ENCODE measurements around the gene RFNG. TPM values are rescaled to one million over a fixed set of nuclear protein-coding genes. Genes with fewer than 3 reads are reported as not detected.
A peak's percentile ranks its signal among the peaks of the same experiment; 100 is the strongest.

RFNG gene
- total RNA-seq, 1 donor from 2014 or later: 61.4 TPM

DNA sequence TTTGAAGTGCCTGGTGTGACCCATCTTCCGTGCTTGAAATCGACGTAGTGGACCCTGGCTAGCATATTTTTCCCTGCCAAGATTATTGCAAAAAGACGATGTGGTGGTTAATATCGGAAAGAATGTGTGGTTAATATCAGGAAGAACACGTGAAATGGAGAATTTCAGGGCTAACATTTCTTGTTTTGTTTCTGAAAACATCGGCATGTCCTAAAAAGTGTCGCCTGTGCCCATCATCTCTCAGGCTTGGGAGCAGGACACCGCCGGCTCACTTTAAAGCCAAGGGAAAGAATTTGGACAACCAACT is 13.8 kb downstream of the RFNG start:
- H3K27ac ChIP-seq: peak overlapping the region; percentile 87
- peak overlapping the region; percentile 71 to 79 for H3K4me3 ChIP-seq
- intact Hi-C loops (cut with DNase I): no loop called here

DNA sequence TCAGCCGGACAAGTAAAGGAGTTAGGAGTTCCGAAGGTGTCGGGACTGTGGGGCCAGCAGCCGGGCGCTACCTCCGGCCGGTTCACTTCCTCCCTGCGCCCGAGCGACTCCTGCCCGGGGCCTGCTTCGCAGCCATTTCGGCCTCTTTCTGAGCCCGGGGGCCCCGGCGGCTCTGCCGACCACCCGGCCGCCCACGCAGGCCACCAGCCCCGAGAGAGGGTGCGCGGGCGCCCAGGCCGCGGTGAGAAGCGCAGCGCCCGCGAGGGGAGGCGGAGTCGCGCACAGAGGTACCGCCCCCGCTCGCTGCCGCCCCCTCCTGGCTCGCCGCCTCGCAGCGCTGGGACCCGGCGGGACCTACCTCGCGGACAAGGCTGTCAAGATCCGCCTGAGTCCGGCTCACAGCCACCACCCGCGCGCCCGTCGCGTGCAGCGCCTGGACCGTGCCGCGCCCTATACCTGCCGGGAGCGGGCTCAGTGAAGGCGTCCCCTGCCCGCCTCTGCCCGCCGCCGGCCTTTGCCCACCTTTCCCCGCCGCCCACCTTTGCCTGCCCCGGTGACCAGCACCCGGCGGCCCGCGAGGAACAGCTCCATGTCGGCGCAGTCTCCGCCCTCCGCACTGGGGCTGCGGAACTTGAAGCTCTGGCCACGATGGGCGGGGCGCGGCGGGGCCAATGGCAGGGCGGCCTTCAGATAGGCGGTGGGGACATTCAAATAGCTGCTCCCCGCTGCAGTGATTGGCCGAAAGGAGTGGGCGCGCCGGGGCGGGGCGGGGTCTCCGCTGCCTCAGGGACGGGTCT is 14.3 kb downstream of the RFNG start, which contains the start of gene DCXR:
Gene DCXR, minus strand, starts transcription at position 606 of the 797 bp plus-strand sequence. Its CDS starts 15 bp downstream, at position 591.
- Histone ChIP-seq H3K27ac (peak within 1 kb of the TSS; percentile 87), H3K4me1 (peaks cover 19% of the 10 kb centered on the region), H3K9me3 (no peaks in the 10 kb centered on the region), H3K36me3 (no peaks in the 10 kb centered on the region), H3K27me3 (no peaks in the 10 kb centered on the region), H3K4me3 (peak within 1 kb of the TSS; percentile 71 to 79)
- peak in 1 of 2 donors; percentile 97 for DNase-seq (ENCODE audit: extremely low spot score in 2 of 2)
- intact Hi-C loops (cut with DNase I): no loop called here
- TF ChIP-seq POLR2A (IDR thresholded peaks at IDR 0.05): peak in 1 of 2 donors; percentile 95
- TF ChIP-seq, protein P1, sequence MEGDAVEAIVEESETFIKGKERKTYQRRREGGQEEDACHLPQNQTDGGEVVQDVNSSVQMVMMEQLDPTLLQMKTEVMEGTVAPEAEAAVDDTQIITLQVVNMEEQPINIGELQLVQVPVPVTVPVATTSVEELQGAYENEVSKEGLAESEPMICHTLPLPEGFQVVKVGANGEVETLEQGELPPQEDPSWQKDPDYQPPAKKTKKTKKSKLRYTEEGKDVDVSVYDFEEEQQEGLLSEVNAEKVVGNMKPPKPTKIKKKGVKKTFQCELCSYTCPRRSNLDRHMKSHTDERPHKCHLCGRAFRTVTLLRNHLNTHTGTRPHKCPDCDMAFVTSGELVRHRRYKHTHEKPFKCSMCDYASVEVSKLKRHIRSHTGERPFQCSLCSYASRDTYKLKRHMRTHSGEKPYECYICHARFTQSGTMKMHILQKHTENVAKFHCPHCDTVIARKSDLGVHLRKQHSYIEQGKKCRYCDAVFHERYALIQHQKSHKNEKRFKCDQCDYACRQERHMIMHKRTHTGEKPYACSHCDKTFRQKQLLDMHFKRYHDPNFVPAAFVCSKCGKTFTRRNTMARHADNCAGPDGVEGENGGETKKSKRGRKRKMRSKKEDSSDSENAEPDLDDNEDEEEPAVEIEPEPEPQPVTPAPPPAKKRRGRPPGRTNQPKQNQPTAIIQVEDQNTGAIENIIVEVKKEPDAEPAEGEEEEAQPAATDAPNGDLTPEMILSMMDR (IDR thresholded peaks at IDR 0.05): peak; percentile 13 to 64 (median 50)
- peak; percentile 71 to 98 for TF ChIP-seq POLR2AphosphoS5 (IDR thresholded peaks at IDR 0.05; ENCODE audit: insufficient read depth in 1 of 2, low read depth in 1 of 2)

More for the DNA sequence above, 13.8 kb downstream of the RFNG start:
- TF ChIP-seq POLR2A (IDR thresholded peaks at IDR 0.05) (no peak), POLR2AphosphoS5 (IDR thresholded peaks at IDR 0.05; ENCODE audit: insufficient read depth in 1 of 2, low read depth in 1 of 2) (no peak)
- TF ChIP-seq, protein P1 (IDR thresholded peaks at IDR 0.05): no peak
- H3K4me1 ChIP-seq: peaks cover 16% of the 10 kb centered on the region
- H3K36me3 ChIP-seq: no peaks in the 10 kb centered on the region
- H3K27me3 ChIP-seq: no peaks in the 10 kb centered on the region
- H3K9me3 ChIP-seq: no peaks in the 10 kb centered on the region
- DNase-seq (ENCODE audit: extremely low spot score in 2 of 2): no peak

DNA sequence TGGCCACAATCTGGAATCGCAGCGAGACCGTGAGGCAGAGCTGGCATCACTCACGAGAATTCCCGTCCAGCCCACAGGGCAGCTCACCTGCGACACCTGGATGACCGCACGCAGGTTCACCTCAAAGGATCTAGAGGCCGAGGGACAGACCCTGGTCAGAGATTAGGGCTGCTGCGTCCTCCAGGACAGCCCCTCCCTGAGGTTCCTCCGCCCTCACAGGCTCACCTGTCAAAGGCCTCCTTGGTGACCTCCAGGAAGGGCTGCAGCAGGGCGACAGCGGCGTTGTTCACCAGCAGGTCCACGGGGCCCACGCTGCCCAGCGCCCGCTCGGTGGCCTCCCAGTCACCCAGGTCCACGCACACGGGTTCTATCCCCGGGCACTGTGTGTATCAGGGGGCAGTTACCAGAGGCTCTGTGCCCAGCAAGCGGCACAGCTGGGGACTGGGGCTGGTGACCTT is 14.9 kb downstream of the RFNG start:
- Histone ChIP-seq H3K27me3 (no peaks in the 10 kb centered on the region), H3K4me1 (peaks cover 24% of the 10 kb centered on the region), H3K27ac (peak overlapping the region; percentile 87), H3K9me3 (no peaks in the 10 kb centered on the region), H3K36me3 (no peaks in the 10 kb centered on the region), H3K4me3 (peak overlapping the region; percentile 71 to 79)
- no peak for DNase-seq (ENCODE audit: extremely low spot score in 2 of 2)
- intact Hi-C loops (cut with DNase I): no loop called here
- TF ChIP-seq, protein P1 (IDR thresholded peaks at IDR 0.05): no peak
- TF ChIP-seq POLR2A (IDR thresholded peaks at IDR 0.05): no peak
- no peak for TF ChIP-seq POLR2AphosphoS5 (IDR thresholded peaks at IDR 0.05; ENCODE audit: insufficient read depth in 1 of 2, low read depth in 1 of 2)

DNA sequence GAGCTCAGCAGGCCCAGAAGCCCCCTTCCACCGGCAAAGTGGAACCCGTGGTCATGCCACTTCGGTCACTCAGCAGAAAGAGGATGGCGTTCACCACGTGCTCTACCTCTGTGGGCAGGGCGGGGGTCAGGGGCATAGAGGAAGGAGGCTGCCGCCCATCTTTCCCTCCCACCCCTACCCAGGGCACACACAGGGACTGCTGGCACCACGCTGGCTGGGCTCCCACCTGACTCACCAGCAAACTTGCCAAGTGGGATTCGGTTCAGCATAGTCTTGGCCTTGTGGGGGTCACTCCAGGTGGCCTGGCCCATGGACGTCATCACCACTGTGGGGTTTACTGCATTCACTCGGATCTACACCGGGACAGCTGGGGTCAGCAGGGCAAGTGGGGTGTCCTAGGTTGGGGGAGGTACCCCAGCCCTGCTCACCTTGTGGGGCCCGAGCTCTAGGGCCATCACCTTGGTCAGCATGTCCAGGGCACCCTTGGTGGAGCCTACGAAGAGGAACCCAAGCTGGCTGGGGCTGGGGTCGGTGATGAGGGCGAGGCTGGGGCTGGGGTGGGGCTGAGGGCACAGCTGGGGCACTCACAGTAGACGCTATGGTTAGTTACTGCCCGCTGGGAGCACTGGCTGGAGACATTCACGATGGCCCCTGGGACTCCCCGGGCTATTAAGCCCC is 15.5 kb downstream of the RFNG start:
- Histone ChIP-seq H3K27ac (peak overlapping the region; percentile 87), H3K27me3 (no peaks in the 10 kb centered on the region), H3K4me3 (peak overlapping the region; percentile 71 to 79), H3K36me3 (no peaks in the 10 kb centered on the region), H3K9me3 (no peaks in the 10 kb centered on the region), H3K4me1 (peaks cover 24% of the 10 kb centered on the region)
- TF ChIP-seq POLR2A (IDR thresholded peaks at IDR 0.05): no peak
- no peak for TF ChIP-seq POLR2AphosphoS5 (IDR thresholded peaks at IDR 0.05; ENCODE audit: insufficient read depth in 1 of 2, low read depth in 1 of 2)
- TF ChIP-seq, protein P1 (IDR thresholded peaks at IDR 0.05): no peak
- intact Hi-C loops (cut with DNase I): no loop called here
- no peak for DNase-seq (ENCODE audit: extremely low spot score in 2 of 2)

Measured in vagina (tissue), 2 donors.